Activated CD4-positive, alpha-beta memory T cell treated with anti-CD3 and anti-CD28 coated beads for 36 hours (primary cell): ENCODE data around the gene DEDD2. TPM values are rescaled to one million over a fixed set of nuclear protein-coding genes. Genes with fewer than 3 reads are reported as not detected.

Experiments used
- CTCF ChIA-PET: fragments of 350-600 bp; sonication (Branson Sonifier 250); formaldehyde crosslinking; loops from one replicate; lab custom pipeline; 2021; ENCODE audit warnings: antibody characterized with exemption, inconsistent platforms; lab: Charles Lee
- POLR2A ChIA-PET: fragments of 350-600 bp; sonication (Branson Sonifier 250); formaldehyde crosslinking; loops from one replicate; lab custom pipeline; 2021; ENCODE audit warnings: antibody characterized with exemption; lab: Charles Lee
- DNase-seq: peaks from one replicate; pipeline ENCODE4 v3.0.0-alpha.2; 2020
- H3K27ac Mint-ChIP-seq: one replicate; pipeline ENCODE4 v1.8.0; 2021; ENCODE audit warnings: mixed read lengths
- H3K27me3 Mint-ChIP-seq: one replicate; pipeline ENCODE4 v1.8.0; 2021; ENCODE audit warnings: mixed read lengths
- H3K36me3 Mint-ChIP-seq: one replicate; pipeline ENCODE4 v1.8.0; 2021; ENCODE audit warnings: mixed read lengths
- H3K4me1 Mint-ChIP-seq: one replicate; pipeline ENCODE4 v1.8.0; 2021; ENCODE audit warnings: low read depth, mixed read lengths
- H3K4me3 Mint-ChIP-seq: one replicate; pipeline ENCODE4 v1.8.0; 2021; ENCODE audit warnings: mild to moderate bottlenecking, mixed read lengths
- H3K9me3 Mint-ChIP-seq: one replicate; pipeline ENCODE4 v1.8.0; 2021; ENCODE audit warnings: mixed read lengths
- intact Hi-C: fragments of 100-400 bp; cut with micrococcal nuclease; formaldehyde crosslinking; loops from one replicate; pipeline ENCODE4 v1.15.1; 2023
- total RNA-seq, 2 experiments: library from RNA; stranded (reverse); gene quantifications; one replicate each; pipeline ENCODE4 v1.2.3, GENCODE V29; 2021

Gene DEDD2
- total RNA-seq, 2 experiments from 2014 or later, result 31.3 to 33.4 TPM

DNA sequence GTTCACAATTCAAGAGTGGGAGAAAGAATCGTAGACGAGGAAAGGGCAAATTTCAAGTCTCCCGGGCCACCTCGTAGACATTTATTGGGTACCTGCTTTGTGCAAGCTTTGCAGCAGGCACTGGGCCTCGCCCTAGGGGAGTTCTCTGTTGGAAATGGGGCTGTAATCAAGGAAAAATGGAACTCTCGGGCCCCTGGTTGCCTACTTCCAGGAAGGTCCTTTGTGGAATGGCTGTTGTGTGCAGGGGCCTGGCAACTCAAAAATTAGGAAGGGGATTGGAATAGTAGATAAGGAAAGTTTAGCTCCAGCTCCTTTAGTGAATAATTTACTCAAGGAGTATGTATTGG, 3.2 kb upstream of the DEDD2 start:
- intact Hi-C loops, result loop anchor here (1.0 kb wide), 4 partner anchors 21 to 105 kb away; partner anchors contain the start of gene MEGF8
- Mint-ChIP-seq H3K9me3 (no peaks in the 10 kb centered on the region), H3K4me3 (peak overlapping the region; percentile 92), H3K27ac (peak overlapping the region; percentile 99), H3K36me3 (peaks cover 27% of the 10 kb centered on the region), H3K27me3 (peaks cover 1% of the 10 kb centered on the region), H3K4me1 (peaks cover 36% of the 10 kb centered on the region)
- POLR2A ChIA-PET, result interaction anchor here (1.2 to 1.4 kb wide), 3 partner anchors 16 to 22 kb away, joined by 4 read pairs; no protein-coding TSS in a partner anchor
- no peak for DNase-seq
- CTCF ChIA-PET, result interaction anchor here (1.7 to 5.1 kb wide), 3 partner anchors 21 to 58 kb away, joined by 6 to 21 read pairs (median 12); partner anchors contain the start of gene GSK3A

DNA sequence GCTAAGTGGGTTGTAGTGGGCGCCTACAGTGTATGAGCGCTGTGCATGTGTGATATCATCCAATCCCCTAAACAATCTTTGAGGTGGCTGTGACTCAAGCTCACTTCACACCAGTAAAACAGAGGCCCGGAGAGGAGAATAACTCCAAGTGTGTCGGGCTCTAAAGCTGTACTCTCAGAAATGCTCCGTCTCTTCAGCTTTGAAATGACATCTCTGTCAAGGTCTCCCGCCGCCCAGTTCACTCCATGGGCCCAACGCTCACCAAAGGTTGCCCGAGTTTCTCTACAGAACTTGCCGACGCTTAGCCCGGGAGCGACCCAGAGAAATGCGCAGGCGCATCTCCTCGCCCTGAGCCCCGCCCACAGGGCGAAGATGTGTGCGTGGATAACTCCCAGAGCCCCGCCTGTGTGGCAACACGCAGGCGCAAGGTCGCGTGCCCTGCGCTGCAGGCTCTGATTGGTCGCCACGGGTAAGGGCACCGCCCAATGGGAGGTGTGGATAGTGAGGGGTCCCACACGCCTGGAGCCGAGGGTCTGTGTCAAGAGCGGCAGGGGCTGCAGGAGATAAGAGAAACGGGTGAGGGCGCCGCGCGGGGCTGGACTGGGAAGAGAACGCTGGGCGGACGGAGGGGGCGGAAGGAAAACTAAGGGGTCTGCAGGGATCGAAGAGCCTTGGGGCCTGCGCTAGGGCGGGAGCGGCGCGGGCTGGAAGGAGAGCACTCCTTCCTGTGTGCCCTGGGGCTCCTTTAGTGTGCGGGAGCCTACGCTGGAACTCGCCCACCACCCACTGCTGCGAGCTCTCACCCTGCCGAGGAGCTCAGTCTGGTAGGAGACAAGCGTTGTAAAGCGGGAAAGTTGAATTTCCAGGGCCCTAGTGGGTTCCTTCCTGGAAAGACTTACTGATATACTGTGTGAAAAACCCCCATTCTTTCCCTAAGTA, 2.6 kb upstream of the DEDD2 start, which contains the start of gene ZNF526:
Gene ZNF526, plus strand, starts transcription at position 501 of the 939 bp plus-strand sequence. CDS start 4,092 bp downstream, outside the sequence.
- Mint-ChIP-seq H3K27ac (peak within 1 kb of the TSS; percentile 99), H3K36me3 (peaks cover 24% of the 10 kb centered on the region), H3K27me3 (peaks cover 1% of the 10 kb centered on the region), H3K9me3 (no peaks in the 10 kb centered on the region), H3K4me3 (peak within 1 kb of the TSS; percentile 92), H3K4me1 (peaks cover 43% of the 10 kb centered on the region)
- POLR2A ChIA-PET, result interaction anchor here (0.5 to 1.4 kb wide), 7 partner anchors 17 to 292 kb away, joined by 3 to 4 read pairs (median 4); no protein-coding TSS in a partner anchor
- CTCF ChIA-PET, result interaction anchor here (0.6 to 5.1 kb wide), 6 partner anchors 22 to 111 kb away, joined by 3 to 21 read pairs (median 6); partner anchors contain the start of genes GSK3A and POU2F2
- intact Hi-C loops, result loop anchor here (1.0 kb wide), 4 partner anchors 21 to 105 kb away; partner anchors contain the start of gene MEGF8
- peak; percentile 98 for DNase-seq

DNA sequence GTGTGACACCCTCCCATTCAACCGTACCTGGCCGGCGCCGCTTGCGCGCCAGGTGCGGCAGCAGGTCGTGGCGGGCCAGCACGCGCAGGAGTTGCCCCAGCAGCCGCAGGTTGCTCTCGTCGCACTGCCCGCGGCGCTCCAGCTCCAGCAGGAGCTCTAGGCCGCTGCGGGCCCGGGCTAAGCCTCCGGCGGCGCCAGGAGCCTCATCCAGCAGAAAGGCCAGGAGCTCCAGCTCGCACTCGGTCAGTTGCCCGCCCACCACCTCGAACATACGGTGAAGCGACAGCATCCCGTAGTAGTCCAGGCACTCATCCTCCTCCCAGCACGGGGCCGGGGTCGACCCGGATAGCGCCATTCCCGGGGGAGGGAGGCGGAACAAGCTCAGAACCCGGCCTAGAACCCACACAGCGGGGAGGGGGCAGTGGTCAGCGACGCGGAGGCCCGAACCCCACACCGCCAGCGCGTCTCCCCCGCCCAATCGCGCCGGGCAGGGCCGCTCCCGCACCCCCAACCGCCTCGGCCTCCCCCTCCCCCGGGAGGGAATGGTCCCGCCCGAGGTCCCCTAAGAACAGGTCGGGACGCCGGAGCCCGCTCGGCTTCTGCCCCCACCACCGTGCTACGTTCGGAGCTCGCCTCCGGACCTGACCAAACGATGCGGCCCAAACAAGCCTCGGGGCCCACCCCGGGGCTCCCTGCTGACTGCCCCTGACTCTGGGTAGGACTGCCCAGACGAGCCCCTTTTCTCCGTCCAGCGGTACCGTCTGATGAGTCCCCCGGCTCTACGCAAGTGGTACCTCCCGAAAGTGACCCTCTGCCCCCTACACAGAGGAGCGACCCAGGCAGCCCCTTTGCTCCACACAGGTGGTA, 591 bp downstream of the DEDD2 start:
- H3K27me3 Mint-ChIP-seq, result peaks cover 1% of the 10 kb centered on the region
- CTCF ChIA-PET, result interaction anchor here (0.8 to 1.8 kb wide), 9 partner anchors 9 to 109 kb away, joined by 3 to 6 read pairs (median 3); no protein-coding TSS in a partner anchor
- POLR2A ChIA-PET, result interaction anchor here (1.3 to 2.2 kb wide), 2 partner anchors 18 to 25 kb away, joined by 6 to 7 read pairs; partner anchors contain the start of gene GSK3A
- DNase-seq, result peak; percentile 49
- H3K9me3 Mint-ChIP-seq, result no peaks in the 10 kb centered on the region
- peak overlapping the region; percentile 87 for H3K4me3 Mint-ChIP-seq
- H3K36me3 Mint-ChIP-seq, result peaks cover 32% of the 10 kb centered on the region
- intact Hi-C loops, result loop anchor here (1.0 to 2.0 kb wide), 5 partner anchors 16 to 66 kb away; partner anchors contain the start of gene GSK3A
- peak overlapping the region; percentile 99 for H3K27ac Mint-ChIP-seq
- peaks cover 60% of the 10 kb centered on the region for H3K4me1 Mint-ChIP-seq

DNA sequence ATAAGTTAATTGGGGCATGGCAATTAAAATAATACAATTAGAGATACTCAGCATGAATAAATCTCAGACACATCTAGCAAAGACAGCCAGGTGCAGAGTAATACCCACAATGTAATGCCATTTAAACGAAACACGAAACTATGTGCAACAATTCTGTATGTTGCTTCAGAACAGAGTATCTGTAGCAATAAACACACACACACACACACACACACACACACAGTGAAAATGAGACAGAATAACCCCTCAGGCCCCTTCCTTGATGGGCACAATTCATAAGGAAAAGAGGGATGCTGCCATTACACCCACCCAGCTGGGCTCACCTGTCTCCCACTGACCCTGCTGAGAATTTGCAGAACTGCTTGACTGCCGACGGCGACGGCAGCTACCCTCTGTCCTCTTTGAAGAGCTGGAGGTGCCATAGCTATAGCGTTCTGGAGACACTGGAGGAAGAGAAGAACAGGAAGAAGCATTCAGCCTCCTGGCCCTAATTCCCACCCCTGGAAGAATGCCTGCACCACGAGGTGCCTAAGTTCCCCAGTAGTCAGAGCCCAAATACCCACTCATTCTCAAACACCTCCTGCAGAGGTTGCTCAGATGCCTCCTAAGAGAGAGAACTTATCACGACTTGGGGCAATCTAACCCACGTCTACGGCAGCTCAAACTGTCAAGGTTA, 2.5 kb downstream of the DEDD2 start:
- CTCF ChIA-PET, result interaction anchor here (0.9 to 1.6 kb wide), 4 partner anchors 16 to 83 kb away, joined by 3 to 5 read pairs (median 4); no protein-coding TSS in a partner anchor
- peaks cover 31% of the 10 kb centered on the region for H3K36me3 Mint-ChIP-seq
- peak overlapping the region; percentile 99 for H3K27ac Mint-ChIP-seq
- peaks cover 57% of the 10 kb centered on the region for H3K4me1 Mint-ChIP-seq
- peaks cover 1% of the 10 kb centered on the region for H3K27me3 Mint-ChIP-seq
- intact Hi-C loops, result no loop called here
- no peaks in the 10 kb centered on the region for H3K9me3 Mint-ChIP-seq
- H3K4me3 Mint-ChIP-seq, result peak overlapping the region; percentile 87
- POLR2A ChIA-PET, result interaction anchor here (1.0 to 1.5 kb wide), 2 partner anchors 9 to 39 kb away, joined by 3 to 4 read pairs; no protein-coding TSS in a partner anchor
- no peak for DNase-seq

DNA sequence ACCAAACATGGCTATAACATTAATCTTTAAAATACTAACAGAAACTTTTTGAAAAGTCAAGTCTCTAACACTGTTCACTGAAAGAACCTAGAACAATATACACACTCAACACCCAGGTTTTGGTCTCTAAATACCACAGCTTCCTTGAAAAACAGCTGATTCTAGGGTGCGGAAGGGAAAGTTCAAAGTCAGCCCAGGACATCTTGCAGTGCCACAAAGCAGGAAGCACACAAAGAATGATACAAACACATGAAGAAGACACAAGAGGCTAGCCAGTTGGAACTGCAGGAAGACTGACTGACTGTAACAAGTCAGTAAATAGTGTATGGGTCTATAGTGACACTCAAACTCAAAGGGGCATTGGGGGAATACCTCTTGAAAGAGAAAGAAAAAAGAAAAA, 4.6 kb downstream of the DEDD2 start:
- H3K4me3 Mint-ChIP-seq, result no peak overlapping the region
- intact Hi-C loops, result no loop called here
- DNase-seq, result no peak
- H3K9me3 Mint-ChIP-seq, result no peaks in the 10 kb centered on the region
- H3K27ac Mint-ChIP-seq, result peak overlapping the region; percentile 80
- ChIA-PET POLR2A (no interaction called here), CTCF (interaction anchor here (0.5 to 1.4 kb wide), 2 partner anchors 66 to 302 kb away, joined by 3 read pairs; no protein-coding TSS in a partner anchor)
- peaks cover 47% of the 10 kb centered on the region for H3K36me3 Mint-ChIP-seq
- peaks cover 59% of the 10 kb centered on the region for H3K4me1 Mint-ChIP-seq
- H3K27me3 Mint-ChIP-seq, result peaks cover 1% of the 10 kb centered on the region

DNA sequence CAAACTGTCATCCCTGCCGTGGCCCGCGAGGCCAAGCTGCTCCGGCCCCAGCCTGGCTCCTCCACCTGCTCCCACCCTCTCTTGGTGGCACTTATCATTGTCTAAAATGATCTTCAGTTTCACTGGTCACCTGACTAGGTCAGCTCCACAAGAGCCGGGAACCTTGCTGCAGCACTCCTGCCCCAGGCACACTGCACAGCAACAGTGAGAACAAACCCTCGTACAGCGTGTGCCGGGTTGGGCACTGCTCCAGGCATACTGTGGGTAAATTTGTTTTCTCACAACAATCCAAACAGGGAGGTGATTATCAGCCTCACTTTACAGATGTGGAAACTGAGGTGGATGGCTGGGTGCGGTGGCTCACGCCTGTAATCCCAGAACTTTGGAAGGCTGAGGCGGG, 8.9 kb downstream of the DEDD2 start:
- H3K36me3 Mint-ChIP-seq, result peaks cover 49% of the 10 kb centered on the region
- H3K4me3 Mint-ChIP-seq, result no peak overlapping the region
- peaks cover 58% of the 10 kb centered on the region for H3K4me1 Mint-ChIP-seq
- no peak for DNase-seq
- H3K9me3 Mint-ChIP-seq, result no peaks in the 10 kb centered on the region
- intact Hi-C loops, result no loop called here
- no peaks in the 10 kb centered on the region for H3K27me3 Mint-ChIP-seq
- CTCF ChIA-PET, result no interaction called here
- POLR2A ChIA-PET, result no interaction called here
- peak overlapping the region; percentile 82 for H3K27ac Mint-ChIP-seq

DNA sequence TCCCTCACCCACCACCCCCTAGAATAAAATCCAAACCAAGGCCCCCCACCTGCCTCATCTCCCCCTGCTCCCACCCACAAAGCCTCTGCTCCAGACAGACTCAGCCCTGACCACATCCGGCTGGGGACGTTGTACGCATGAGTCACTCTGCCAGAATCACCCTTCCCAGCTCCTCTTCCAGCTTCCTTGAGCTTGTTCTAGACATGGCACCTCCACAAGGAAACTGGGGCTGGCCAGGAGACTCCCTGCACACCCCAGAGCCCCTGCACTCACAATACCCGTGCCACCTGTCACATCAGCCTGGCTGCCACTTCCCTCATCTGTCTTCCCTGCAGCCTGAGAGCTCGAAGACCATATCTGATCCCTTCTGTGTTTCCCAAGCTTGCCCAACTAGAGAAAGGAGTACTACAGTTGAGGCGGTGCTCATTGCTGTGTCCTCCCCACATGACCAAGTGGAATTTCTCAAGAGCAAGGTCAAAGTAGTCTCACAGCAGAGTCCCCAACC, 9.7 kb downstream of the DEDD2 start:
- DNase-seq, result peak; percentile 43
- POLR2A ChIA-PET, result interaction anchor here (0.7 kb wide), 1 partner anchor 8 kb away, joined by 3 read pairs; no protein-coding TSS in a partner anchor
- Mint-ChIP-seq H3K27ac (peak overlapping the region; percentile 82), H3K9me3 (no peaks in the 10 kb centered on the region), H3K4me1 (peaks cover 58% of the 10 kb centered on the region), H3K4me3 (no peak overlapping the region), H3K27me3 (no peaks in the 10 kb centered on the region), H3K36me3 (peaks cover 46% of the 10 kb centered on the region)
- intact Hi-C loops, result no loop called here
- CTCF ChIA-PET, result interaction anchor here (0.7 kb wide), 1 partner anchor 9 kb away, joined by 3 read pairs; no protein-coding TSS in a partner anchor

DNA sequence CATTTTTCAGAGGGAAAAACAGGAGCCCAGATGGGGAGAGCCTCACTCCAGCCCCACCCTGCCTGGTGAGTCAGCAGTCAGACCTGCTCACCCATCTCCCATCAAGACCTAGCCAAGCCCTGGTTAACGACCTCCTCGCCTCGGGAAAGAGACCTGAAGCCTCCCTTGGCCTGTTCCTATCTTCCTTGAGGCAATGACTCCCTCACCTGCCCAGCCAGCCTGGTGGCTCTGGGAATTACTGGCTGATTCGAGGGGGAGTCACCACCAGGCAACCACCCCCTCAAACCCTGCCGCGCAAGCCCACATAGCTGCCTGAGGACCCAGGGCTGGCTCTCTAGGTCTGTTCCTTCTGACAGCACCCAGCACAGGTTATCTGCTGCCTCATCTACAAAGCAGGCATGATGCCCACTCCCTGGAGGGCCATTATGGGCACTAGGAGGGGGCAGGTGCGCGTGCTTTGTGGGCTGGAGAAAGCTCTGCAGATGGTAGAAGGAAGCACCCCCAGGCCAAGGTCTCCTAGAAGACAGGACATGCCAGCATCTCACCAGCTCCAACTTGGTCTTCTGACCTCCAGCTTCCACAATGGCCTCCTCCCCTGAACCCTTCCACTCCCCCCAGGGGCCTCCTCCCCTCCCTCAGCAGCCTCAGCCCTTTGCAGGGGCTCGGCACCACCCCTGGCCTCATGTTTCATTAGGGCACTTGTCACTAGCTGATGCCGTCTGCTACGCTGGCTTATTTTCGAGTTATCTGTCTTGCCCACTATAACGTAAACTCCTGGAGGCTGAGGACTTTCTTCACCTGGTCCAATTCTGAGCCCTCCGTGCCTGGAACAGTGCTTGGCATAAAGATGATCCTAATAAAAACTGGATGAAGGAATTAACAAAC, 10.4 kb downstream of the DEDD2 start:
- Mint-ChIP-seq H3K4me1 (peaks cover 60% of the 10 kb centered on the region), H3K9me3 (no peaks in the 10 kb centered on the region), H3K27me3 (no peaks in the 10 kb centered on the region), H3K36me3 (peaks cover 47% of the 10 kb centered on the region), H3K4me3 (no peak overlapping the region), H3K27ac (peak overlapping the region; percentile 82)
- intact Hi-C loops, result no loop called here
- no peak for DNase-seq
- ChIA-PET POLR2A (no interaction called here), CTCF (interaction anchor here (0.7 kb wide), 1 partner anchor 10 kb away, joined by 3 read pairs; no protein-coding TSS in a partner anchor)

DNA sequence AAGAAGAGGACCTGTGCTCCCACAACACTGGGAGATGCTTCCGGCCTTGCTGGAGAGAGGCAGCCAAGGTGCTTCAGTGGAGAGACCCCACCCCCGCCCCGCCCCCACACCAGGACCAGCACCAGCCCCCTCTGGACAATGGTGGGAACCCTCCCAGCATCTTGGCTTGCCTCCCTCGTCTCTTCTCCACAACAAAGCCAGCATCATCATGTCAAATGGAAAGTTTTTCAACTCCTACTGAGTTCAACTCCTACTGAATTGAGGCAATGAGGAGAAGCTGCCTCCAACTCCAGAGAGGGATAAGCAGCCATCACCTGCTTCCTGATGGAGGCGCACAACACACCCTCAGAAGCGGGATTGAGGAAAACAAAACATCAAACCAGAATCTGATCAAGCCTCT, 12.8 kb downstream of the DEDD2 start:
- DNase-seq, result no peak
- H3K27ac Mint-ChIP-seq, result peak overlapping the region; percentile 63
- no peaks in the 10 kb centered on the region for H3K9me3 Mint-ChIP-seq
- POLR2A ChIA-PET, result no interaction called here
- CTCF ChIA-PET, result no interaction called here
- intact Hi-C loops, result no loop called here
- H3K27me3 Mint-ChIP-seq, result no peaks in the 10 kb centered on the region
- H3K36me3 Mint-ChIP-seq, result peaks cover 49% of the 10 kb centered on the region
- H3K4me1 Mint-ChIP-seq, result peaks cover 80% of the 10 kb centered on the region
- no peak overlapping the region for H3K4me3 Mint-ChIP-seq

DNA sequence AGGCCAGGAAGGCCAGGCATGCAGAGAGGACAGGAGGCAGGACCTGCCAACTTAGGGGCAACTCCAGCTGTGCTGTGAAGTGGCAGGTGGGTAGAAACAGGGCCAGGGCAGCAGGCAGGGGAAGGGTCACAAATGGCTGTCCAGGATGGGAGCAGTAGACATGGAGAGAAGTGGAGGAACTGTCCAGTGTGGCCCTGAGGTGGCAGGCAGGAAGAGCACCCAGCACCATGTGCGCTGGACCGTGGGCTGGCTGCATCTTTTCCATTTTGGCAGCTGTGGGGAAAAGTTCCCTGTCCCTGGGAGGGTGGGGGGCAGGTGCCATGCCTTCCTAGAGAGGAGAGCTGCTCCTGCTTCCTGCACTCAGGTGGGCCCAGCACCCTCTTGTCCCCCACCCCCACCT, 13.8 kb downstream of the DEDD2 start:
- Mint-ChIP-seq H3K27ac (peak overlapping the region; percentile 98), H3K9me3 (no peaks in the 10 kb centered on the region), H3K27me3 (no peaks in the 10 kb centered on the region), H3K36me3 (peaks cover 51% of the 10 kb centered on the region), H3K4me3 (no peak overlapping the region), H3K4me1 (peaks cover 85% of the 10 kb centered on the region)
- intact Hi-C loops, result no loop called here
- no peak for DNase-seq
- CTCF ChIA-PET, result no interaction called here
- POLR2A ChIA-PET, result no interaction called here
